Kidney (tissue), 14 donors: ENCODE results near the gene VAV2. TPM values are rescaled to one million over a fixed set of nuclear protein-coding genes. Genes with fewer than 3 reads are reported as not detected.

Source experiments
- DNase-seq, 5 donors: peaks; one replicate each; pipeline ENCODE4 v3.0.0-alpha.2; 2013 to 2020
- FAIRE-seq: peaks from 2 replicates; lab custom pipeline; 2012; peaks lifted over from hg19 to GRCh38; lab: Jason Lieb, UNC
- H3K27ac ChIP-seq, 2 donors: one replicate each; pipeline ENCODE4 v1.7.0; 2013; ENCODE audit warnings: low read depth in 2 of 2, low read length in 2 of 2, inconsistent platforms in 1 of 2
- H3K27me3 ChIP-seq: one replicate; pipeline ENCODE4 v1.7.1; 2013; ENCODE audit warnings: low read length, inconsistent platforms; ENCODE audit not compliant: control insufficient read depth, insufficient read depth
- H3K36me3 ChIP-seq, 3 donors: one replicate each; pipeline versions ENCODE4 v1.7.0 to v1.7.1; 2013; ENCODE audit warnings: low read length in 3 of 3, control low read depth in 1 of 3, inconsistent platforms in 1 of 3; ENCODE audit not compliant: insufficient read depth in 3 of 3, control insufficient read depth in 2 of 3
- H3K4me1 ChIP-seq, 3 donors: one replicate each; pipeline versions ENCODE4 v1.7.0 to v1.7.1; 2013; ENCODE audit warnings: low read length in 3 of 3, inconsistent platforms in 1 of 3, low read depth in 1 of 3; ENCODE audit not compliant: control insufficient read depth in 2 of 3, insufficient read depth in 2 of 3
- H3K4me3 ChIP-seq, 3 donors: one replicate each; pipeline versions ENCODE4 v1.7.0 to v1.8.1; 2013; ENCODE audit warnings: low read length in 3 of 3, control low read depth in 1 of 3, inconsistent platforms in 1 of 3
- H3K9ac ChIP-seq, 3 donors: one replicate each; pipeline versions ENCODE4 v1.7.0 to v1.7.1; 2013; ENCODE audit warnings: low read length in 3 of 3, control low read depth in 1 of 3, inconsistent platforms in 1 of 3
- H3K9me3 ChIP-seq, 3 donors: one replicate each; pipeline versions ENCODE4 v1.7.0 to v1.7.1; 2013; ENCODE audit warnings: low read length in 3 of 3, control low read depth in 1 of 3, inconsistent platforms in 1 of 3; ENCODE audit not compliant: control insufficient read depth in 2 of 3, insufficient read depth in 1 of 3
- CTCF ChIP-seq: IDR thresholded peaks from 3 replicates; pipeline ENCODE4 v1.5.1; 2012; ENCODE audit warnings: mild to moderate bottlenecking, moderate library complexity, borderline replicate concordance; ENCODE audit not compliant: insufficient read depth; ENCODE audit errors: extremely low read depth
- intact Hi-C: fragments of 100-400 bp; cut with DNase I; formaldehyde crosslinking; loops from one replicate; pipeline ENCODE4 v1.11.1; 2022
- polyA plus RNA-seq: library from polyadenylated mRNA; stranded (reverse); fragments of 350-450 nt; fragmentation: Illumina TruSeq; extraction: RNeasy Lipid Tissue Mini Kit (QIAGEN cat#74804); gene quantifications from one replicate; pipeline ENCODE4 v1.2.3, GENCODE V29; 2014; ENCODE audit warnings: low read depth, low replicate concordance; ENCODE audit not compliant: insufficient read depth
- total RNA-seq: library from RNA; stranded (reverse); fragmentation: NEBNext Ultra II Directional; extraction: Animal tissue kit (Norgen Biotek cat#: 25700); gene quantifications from one replicate; pipeline ENCODE4 v1.2.1, GENCODE V29; 2021
- donor health status: control.
- donor health status: control.
- donor health status: control.
- donor health status: control.
- donor health status: control.
- donor health status: DM: yes; HTN: yes; CAD: no.
- donor health status: Normal renal cell carcinoma (clear cell type).

VAV2 gene
- total and polyA plus RNA-seq, 2 donors from 2014 or later, result 22.3 to 47.1 TPM

- no peaks in the 10 kb centered on the region for H3K9me3 ChIP-seq
- intact Hi-C loops, result no loop called here
- no peak for DNase-seq
- no peak for FAIRE-seq
- H3K27me3 ChIP-seq, result no peaks in the 10 kb centered on the region
- H3K36me3 ChIP-seq, result peaks cover 0 to 5% (median 0%) of the 10 kb centered on the region in 3 donors
- H3K9ac ChIP-seq, result no peak overlapping the region
- no peak overlapping the region for H3K27ac ChIP-seq
- TF ChIP-seq CTCF, result no peak
- no peak overlapping the region for H3K4me3 ChIP-seq
- H3K4me1 ChIP-seq, result no peaks in the 10 kb centered on the region
Measured at GRCh38 chr9:133803028-133803585, 189.0 kb downstream of the VAV2 start.

GRCh38 chr9:133801739-133802138 is 190.4 kb downstream of the VAV2 start:
- FAIRE-seq (no peak), DNase-seq (no peak)
- H3K9ac ChIP-seq, result no peak overlapping the region
- H3K27me3 ChIP-seq, result no peaks in the 10 kb centered on the region
- no peak overlapping the region for H3K27ac ChIP-seq
- H3K4me3 ChIP-seq, result no peak overlapping the region
- H3K36me3 ChIP-seq, result peaks cover 0 to 4% (median 0%) of the 10 kb centered on the region in 3 donors
- no peak for TF ChIP-seq CTCF
- intact Hi-C loops, result no loop called here
- no peaks in the 10 kb centered on the region for H3K9me3 ChIP-seq
- H3K4me1 ChIP-seq, result no peaks in the 10 kb centered on the region

- H3K36me3 ChIP-seq, result peaks cover 0 to 4% (median 0%) of the 10 kb centered on the region in 3 donors
- no peaks in the 10 kb centered on the region for H3K4me1 ChIP-seq
- H3K9ac ChIP-seq, result no peak overlapping the region
- no peaks in the 10 kb centered on the region for H3K9me3 ChIP-seq
- no peak for TF ChIP-seq CTCF
- H3K4me3 ChIP-seq, result no peak overlapping the region
- intact Hi-C loops, result no loop called here
- H3K27me3 ChIP-seq, result no peaks in the 10 kb centered on the region
- DNase-seq, result no peak
- FAIRE-seq, result no peak
- H3K27ac ChIP-seq, result no peak overlapping the region
Measured at GRCh38 chr9:133800266-133800665, 191.9 kb downstream of the VAV2 start.

- TF ChIP-seq CTCF, result no peak
- FAIRE-seq (no peak), DNase-seq (no peak)
- H3K4me1 ChIP-seq, result no peaks in the 10 kb centered on the region
- H3K4me3 ChIP-seq, result no peak overlapping the region
- H3K27ac ChIP-seq, result no peak overlapping the region
- H3K9me3 ChIP-seq, result no peaks in the 10 kb centered on the region
- H3K27me3 ChIP-seq, result no peaks in the 10 kb centered on the region
- intact Hi-C loops, result no loop called here
- peaks cover 0 to 4% (median 0%) of the 10 kb centered on the region in 3 donors for H3K36me3 ChIP-seq
- H3K9ac ChIP-seq, result no peak overlapping the region
Measured at GRCh38 chr9:133799716-133800115, 192.4 kb downstream of the VAV2 start.
